GM19467 (cell line): ENCODE measurements around the gene NR6A1.

Experiments used
- ATAC-seq: cut with Tn5 transposase; IDR thresholded peaks from one replicate; pipeline ENCODE4 v1.9.1; 2021; ENCODE audit warnings: mild to moderate bottlenecking, moderate library complexity; ENCODE audit not compliant: unreplicated experiment

Gene NR6A1

DNA sequence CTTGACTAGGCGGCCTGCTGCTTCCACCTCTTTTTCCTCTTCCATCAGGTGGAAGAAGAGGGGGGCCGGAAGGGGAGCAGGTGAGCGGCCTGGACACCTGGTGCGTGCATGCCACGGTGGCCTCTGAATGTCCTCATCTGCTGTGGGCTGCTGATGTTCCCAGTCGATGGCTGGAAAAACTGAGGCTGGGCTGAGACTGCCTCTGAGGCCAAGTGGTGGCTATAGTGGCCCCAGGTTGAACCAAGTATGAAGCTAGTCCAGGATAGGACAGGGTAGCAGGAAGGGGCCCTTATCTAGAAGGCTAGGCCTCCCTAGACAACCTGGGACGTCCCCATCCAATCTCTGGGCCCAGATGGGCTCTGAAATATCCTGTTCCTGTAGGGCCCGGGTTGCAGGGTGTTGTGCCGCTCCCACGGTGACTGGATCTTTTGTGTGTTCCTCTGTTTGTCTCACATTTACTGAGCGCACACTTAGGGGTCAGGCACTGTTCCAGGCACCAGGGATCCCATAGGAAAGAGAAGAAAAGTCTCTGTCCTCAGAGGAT, 263.2 kb downstream of the NR6A1 start:
- no peak for ATAC-seq

DNA sequence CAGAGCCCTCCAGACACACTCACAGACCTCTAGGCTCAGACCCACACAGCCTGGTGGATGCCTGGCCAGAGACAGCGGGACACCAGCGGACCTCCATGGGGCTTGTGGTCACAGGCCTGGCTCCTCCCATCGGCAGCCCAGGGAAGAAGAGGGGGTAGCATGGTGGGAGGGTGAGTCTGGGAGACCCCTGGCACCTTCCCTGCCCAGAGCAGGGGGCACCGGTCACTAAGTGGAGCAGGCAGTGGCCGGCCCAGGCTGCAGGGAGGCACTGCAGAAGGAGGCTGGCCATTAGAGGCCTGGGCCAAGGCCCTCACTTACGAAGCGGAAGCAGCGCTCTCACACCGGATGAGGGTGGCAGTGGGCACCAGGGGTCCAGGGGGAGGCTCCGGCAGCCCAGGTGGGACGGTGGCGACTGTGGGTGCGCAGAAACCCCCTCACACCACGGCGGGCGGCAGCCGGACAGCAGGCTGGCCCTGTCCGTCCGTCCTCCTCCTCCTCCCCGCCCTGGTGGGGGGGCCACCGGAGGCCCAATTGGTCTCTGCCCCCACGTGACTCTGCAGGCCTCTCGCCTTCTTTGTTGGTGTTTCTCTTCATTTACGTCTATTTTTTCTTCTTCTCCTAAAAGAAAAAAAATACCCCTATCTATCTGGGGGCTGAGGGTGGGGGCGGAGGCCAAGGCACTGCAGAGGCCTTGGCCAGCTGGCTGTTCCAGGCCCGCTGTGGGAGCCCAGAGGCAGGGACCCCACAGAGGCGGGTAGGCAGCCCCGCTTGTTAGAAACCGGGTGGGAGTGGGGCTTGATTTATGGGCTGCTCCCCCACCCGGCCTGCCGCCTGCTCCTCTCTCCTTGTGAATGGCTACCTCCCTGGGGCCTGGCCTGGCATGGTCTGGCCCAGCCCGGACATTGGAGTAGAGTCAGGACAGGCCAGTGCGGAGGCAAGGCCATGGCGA, 263.9 kb downstream of the NR6A1 start, which contains the start of gene NR5A1:
NR5A1 (minus strand) TSS at position 469 of the 949 bp plus-strand sequence. CDS start 4,004 bp downstream, outside the sequence.
- no peak for ATAC-seq

DNA sequence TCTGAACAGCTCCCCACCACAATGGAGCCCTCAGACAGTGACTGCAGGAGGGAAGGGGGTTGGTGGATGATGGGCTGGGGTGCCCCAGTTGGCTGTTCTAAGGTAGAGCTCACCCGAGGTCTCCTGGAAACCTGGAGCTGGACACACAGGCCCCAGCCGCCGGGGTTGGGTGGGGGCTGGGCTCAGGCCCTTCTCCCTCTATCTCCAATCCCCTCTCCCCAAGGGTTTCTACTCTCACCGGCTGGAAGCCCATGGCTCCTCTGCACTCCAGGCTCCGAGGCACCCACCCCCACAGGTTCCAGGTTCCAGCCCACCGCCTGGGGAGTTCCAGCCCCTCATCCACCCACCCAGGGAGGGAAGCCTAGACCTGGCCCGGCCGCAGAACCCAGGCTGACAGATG, 264.7 kb downstream of the NR6A1 start:
- ATAC-seq = no peak

DNA sequence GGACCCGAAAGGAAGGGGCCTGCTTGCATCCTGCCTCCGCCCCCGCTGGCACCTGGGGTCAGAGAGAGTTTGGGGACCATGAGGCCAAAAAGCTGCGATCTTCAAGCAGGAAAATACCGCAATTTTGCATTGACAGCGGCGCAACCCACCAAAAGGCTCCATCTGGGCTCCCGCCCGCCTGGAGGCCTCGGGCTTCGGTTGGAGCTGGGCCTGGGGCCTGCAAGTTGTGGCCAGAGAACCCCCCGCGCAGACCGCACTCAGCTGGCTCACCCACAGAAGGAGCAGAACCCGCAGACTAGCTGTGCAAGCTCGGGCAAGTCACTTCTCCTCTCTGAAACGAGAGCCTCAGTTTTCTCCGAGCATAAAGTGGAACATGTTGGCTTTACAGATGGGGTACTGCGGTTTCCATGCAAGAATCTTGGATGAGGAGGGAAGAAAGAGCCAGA, 265.2 kb downstream of the NR6A1 start:
- no peak for ATAC-seq

DNA sequence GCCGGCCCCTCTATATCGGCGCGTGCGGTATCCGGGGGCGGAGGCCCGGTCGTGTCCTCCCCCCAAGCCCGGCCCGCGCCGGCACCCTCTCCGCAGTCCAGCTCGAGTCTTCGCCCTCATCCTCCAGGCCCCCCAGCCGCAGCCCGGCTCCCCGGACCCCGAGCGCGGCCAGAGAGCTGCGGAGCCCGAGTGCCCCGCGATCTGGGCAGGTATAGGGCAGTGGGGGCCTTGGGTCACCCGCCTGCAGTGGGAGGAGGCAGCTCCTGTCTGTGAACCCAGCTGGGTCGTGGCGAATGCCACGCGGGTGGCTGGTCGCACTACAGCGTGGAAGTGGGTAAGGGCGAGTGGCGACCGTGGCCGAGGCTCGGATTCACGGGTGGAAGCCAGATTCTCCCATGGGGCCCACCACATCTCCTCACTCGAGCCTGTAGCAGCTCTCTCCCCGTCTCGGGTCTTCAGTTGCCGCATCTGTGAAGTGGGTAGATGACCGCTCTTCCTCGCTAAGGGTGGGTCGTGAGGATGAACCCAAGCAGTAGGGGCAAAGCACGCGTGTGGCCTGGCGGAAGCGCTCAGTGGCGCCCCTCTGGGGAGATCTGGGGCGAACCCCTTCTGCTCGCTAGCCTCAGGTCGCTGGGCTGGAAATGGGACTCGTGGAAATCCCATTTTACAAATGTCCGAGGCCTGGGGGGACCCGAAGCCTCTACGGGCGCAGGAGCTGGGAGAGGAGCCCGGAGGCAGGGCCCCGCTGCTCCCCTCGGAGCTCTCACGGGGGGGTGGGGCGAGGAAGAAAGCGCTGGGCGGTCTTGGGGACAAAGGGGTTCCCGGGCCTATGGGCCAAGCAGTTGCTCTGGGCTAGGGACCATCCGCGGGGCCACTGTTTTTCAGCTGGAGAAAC, 265.9 kb downstream of the NR6A1 start:
- ATAC-seq = no peak

DNA sequence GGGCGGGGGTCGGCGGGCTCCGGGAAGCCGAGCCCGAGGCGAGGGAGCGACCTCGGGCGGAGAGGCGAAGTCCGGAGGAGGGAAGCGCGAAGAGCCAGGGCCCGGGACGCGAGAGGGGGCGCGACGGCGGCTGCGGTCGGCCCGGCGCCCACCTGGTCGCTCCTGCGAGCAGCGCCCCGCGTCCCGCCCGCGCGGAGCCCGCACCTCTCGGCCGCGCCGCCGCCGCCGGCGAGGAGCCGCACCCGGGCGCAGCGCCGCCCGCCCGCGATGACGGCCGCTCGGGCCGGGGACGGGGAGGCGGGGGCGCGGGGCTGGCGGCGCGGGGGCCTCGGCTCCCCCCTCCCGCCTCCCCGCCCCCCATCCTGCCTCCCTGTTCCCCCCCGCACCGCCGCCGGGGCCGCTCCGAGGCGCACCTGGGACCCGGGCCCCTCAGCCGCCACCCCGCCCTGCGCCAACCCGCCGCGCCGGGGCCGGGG, 266.5 kb downstream of the NR6A1 start:
- ATAC-seq = no peak

DNA sequence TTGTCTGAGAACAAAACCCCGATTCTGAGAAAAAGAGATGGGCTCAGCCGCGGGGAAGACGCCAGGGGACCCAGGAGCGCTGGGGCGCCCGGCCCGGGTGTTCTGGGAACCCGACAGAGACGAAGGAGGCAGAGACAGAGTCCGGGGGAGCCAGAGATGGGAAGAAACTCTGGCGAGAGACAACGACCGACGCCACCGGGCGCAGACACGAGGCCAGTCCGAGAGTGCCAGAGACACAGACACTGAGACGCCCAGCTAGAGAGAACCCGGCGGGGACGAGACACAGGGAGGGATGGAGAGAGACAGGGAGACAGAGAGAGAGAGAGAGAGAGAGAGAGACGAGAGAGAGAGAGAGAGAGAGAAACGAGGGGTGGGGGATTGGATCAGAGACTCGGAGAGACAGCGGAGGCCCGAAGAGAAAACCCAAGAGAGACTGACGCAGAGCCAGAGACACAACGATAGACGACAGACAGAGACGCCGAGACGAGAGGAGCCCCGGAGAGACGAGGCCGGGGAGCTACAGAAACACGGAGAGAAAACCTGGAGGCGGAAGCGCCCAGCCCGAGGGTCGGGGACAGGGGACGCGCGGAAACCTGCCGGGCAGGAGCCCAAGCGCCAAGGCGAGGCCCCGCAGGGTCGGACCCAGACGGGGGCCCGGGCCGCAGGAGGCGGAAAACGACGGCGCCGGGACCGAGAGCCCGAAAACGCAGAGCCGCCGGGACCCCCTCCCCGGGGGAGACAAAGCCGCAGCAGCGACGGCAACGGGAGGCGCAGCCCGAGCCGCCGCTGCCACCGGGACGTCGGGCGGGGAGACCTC, 267.2 kb downstream of the NR6A1 start:
- no peak for ATAC-seq

DNA sequence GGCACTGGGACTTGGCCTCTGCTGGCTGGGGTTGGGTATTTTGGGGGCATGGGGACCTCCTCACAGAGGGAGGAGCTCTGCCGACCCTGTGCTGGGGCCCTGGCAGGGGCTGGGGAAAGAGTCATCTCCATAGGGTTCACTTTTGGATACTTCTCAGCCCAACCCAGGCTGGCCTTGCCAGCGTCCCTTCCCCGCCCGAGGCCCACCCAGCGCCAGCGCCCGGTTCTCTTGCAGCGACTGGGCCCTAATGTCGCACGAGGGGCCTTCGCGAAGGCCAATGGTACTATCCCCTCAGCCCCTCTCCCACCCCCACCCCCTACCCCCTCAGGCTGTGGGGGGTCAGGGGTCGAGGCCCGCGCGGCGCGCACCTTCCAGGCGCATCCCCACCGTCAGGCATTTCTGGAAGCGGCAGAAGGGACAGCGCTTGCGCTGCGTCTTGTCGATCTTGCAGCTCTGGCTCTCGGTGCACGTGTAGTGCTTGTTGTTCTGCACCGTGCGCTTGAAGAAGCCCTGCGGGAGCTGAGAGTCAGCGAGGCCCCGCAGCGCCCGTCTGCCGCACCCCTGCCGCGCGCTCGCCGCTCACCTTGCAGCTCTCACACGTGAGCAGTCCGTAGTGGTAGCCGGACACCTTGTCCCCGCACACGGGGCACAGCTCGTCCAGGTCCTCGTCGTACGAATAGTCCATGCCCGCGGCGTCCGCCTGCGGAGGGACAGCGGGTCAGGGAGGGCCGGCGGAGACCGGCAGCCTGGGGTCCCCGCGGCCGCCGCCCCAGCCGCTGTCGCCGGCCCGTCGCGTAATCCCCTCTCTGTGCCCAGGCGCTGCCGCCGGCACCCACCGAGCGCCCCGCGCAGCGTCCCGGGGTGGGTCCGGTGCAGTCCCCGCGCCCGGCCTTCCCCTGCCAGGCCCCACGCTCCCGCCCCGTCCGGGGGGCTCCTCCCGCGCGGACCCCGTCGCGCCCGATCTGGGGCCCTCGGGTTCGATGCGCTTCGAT, 268.1 kb downstream of the NR6A1 start:
- ATAC-seq = no peak

DNA sequence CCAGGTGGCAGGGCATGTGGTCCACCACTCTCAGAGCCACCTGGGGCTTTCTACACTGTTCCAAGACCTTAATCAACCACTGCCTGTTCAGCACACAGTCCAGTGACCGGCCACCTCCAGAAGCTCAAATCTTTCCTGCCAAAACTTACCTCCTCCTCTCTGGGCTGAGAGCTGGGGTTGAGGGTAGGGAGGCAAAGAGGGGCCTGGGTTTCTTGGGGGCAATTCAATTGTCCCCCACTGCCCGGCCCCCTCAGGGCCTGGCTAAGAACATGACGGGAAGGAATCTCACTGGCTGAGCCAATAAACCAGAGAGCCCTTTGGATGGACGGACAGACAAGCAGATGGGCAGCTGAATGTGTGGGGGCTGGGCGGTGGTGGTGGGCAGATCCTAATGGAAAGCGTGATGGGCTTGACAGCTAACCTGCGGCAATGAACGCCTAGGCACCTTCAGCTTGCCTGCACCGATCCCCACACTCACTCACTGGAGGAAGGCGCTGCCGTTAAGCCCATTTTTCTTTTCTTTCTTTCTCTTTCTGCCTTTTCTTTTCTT, 269.3 kb downstream of the NR6A1 start:
- no peak for ATAC-seq

DNA sequence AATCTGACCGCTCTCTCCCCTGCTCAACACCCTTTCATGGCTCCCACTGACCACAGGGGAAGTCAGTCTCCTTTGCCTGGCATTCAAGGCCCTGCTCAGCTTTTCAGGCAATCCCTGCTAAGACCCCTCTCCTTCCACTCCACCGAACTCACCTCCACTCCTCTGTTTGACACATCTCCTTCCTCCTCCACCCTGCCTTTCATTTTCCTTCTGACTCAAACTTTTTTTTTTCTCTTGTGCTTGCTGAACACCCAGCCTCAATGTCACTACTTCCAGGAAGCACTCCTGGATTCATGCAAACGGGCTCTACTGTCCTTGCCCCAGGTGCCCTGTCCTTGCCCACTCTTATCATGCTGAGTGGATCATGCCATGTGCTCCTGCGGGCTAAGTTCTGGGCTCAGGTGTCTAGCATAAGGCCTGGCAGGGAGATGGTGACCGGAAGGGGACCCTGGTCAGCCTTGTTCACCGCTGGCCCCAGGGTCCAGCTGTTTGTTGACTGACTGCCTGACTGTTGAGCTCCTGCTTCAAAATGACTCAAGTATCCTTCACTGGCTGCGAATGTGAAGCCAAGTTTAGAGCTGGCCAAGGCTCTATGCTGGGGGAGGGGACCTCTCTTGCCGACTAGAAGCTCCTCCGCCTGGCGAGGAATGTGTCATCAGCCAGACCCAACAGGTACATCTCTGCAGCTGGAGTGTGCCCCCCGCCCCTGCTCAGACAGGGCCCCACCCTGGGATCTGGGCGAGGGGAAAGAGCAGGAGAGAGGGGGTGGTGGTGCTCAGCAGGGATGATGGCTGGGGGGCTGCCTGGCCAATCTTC, 270.1 kb downstream of the NR6A1 start:
- ATAC-seq = no peak

DNA sequence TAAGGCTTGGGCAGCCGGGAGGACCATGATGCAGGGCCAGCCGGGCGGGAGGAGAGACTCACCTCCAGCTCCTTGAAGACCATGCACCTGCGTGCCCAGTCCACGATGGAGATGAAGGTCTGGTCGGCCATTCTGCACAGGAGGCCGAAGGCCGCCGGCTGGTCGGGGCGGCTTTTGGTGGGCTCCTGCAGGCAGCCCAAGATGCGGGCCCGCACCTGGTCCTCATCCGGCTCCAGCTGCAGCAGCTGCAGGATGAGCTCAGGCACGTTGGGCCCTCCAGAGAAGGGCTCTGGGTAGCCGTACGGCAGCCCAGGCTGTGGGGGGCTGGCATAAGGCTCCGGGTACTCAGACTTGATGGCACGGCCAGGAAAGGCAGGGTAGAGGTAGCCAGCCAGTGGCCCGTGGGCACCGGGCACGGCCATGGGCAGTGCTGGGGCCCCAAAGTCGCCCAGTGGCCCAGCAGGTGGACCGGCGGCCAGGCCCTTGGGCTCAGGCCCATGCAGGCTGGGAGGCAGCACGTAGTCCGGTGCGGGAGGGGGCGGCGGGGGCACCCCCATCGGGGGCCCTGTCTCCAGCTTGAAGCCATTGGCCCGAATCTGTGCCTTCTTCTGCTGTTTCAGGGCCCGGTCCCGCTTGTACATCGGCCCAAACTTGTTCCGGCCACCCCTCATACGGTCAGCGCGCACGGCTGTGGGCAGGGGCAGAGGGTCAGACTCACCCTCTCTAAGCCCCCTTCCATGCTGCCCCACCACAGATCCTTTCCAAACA, 270.9 kb downstream of the NR6A1 start:
- no peak for ATAC-seq

DNA sequence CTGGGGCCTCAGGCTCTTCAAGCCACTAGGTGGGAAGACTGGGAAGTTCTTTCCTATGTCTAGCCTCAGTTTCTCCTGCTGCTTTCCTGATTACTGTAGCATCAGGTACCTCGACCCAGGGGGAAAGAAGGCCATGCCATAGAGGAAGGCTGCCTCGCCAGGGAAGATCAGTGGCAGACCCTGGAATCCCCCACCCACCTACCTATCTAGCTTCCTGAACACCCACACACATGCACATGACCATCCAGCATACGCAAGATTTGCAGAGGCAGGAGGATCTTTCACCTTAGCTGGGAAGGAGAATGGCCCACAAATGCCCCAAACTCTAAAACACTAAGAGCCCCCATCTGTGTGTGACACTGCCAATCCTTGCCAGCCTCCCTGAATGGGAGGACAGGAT, 271.9 kb downstream of the NR6A1 start:
- ATAC-seq = no peak

DNA sequence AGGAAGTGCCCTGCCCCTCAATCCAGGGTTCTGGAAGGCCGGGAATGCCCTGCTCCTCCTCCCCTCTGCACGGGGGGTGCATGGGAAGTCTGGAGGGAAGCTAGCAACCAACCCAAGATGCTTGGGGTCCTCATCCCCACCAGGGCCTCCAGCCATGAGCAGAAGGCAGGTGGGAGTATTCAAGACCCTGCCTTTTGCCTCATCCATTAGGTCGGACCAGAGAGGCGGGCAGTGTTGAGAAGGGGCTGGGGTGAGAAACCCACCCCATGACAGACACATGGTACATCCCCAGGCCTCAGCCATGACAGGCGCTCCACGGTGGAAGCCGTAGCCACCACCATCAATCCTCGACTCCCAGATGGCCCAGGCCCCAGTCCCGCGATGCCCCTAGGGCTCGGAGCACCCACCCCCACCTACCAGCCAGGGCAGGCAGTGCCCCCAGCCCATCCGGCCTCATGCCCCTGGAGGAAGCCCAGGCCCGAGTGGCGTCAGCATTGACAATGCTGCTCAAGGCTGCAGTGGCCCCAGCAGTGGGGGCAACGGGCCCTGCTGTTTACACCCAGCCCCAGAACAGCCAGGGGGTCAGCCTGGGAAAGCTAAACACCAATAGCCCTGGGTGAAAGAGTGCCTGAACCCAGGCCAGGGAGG, 272.5 kb downstream of the NR6A1 start:
- no peak for ATAC-seq

DNA sequence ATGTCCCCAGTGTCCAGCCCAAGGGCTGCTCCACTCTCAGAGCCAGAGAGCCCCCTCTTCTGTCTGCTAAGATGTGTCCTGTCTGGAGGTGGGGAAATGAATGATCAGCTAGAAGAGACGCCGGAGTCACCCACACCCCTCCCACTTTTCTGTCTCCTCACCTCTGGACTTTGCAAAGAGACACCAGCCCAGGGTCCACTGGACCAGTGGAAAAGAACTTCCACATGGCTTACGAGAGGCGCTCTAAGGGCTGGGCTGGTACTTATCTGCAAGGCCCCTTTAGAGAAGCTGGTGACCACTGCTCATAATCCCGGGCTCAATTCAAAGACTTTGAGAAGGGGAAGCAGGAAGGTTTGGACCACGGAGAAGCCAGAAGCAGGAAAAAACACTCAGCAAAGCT, 273.1 kb downstream of the NR6A1 start:
- no peak for ATAC-seq

DNA sequence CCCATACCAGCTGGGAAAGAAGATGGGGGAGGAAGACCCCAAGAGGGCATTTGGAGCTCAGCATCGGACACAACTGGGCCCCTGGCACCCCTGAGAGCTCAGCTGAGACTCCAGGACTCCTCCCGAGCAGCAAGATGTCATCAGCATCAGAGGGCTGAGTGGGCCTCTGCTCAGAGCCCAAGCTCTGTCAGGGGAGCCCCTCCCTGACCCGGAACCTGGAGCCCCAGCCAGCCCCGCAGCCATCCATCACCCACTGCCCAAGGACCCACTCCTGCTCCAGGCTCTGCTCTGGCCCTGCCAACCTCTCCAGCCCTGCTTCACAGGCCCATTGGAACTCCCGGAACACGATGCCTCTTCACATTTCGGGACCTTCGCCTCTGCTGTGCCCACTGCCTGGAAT, 273.7 kb downstream of the NR6A1 start:
- ATAC-seq = no peak

DNA sequence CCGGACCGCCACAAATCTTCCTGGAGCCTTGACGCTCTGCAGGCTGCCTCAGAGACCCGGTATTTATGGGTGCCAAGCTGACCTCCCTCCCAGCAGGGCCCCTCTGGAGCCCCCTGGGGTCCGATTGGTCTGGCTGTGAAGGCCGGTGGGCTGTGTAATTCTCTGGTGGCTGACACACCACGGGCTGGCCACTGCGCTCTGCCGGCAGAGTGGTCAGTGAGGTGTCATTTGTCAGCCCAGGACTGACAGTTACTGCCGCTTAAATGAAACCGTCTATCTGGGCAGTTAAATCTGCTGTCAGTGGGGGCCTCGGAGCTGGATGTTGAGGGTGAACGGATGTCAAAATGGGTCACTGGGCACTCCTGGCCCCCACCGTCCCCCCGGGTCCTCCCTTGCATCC, 274.6 kb downstream of the NR6A1 start:
- ATAC-seq = no peak

DNA sequence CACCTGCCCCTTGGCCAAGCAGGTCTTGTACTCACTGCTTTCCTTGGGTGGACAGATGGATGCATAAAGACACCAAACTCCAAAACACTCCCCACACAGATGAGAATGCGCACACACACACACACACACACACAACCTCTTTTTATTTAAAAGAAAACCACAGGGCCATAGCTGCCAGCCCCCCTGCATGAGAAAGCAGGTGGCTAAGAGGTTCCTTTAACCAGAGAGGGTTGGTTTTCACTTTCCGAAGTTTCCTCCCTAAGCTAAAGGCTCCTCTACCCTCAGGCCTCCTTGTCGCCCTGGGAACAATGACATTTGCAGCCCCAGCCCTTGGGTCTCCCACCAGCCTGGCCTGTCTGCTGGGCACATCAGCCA, 275.0 kb downstream of the NR6A1 start:
- no peak for ATAC-seq
